Superior temporal gyrus (tissue), 1 donor: Measurements from ENCODE around the gene MTURN.
"Not testable (repeated sequence)": the region's sequence is repeated elsewhere in the genome, so short reads cannot be mapped to it uniquely, and the experiment has no call there.

Source experiments
- DNase-seq: peaks from one replicate; pipeline ENCODE4 v3.0.0-alpha.2; 2016; ENCODE audit errors: extremely low spot score

Gene MTURN

DNA sequence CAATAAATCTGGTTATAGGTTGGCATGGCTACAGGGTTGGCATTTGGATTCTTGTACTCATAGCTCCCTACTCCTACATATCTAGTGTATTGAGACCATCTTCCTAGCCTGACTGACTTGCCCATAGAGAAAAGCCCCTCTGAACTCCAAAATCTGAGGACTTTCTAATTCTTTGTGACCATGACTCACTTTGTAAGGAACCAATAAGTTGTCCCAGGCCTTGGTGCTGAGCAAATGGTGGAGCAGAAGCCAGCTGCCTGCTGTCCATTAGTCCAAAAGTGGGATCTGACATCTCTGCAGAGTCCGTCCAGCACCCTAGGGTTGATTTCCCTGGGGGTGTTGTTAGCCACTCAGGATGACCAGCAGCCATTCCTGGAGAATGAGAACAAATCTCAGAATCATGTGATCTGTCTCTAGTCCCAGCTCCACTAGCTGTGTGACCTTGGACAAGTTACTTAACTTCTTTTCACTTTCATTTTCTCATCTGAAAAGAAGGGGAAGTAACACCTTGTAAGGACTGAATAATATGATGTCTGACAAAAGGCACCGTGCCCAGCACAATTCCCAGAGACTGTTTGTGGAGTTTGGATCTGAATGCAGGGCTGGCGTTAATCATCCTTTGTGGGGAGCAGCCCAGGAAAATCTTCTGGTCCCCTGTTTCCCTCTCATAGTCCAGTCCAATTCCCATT is 44.1 kb downstream of the MTURN start:
- DNase-seq, result no peak

DNA sequence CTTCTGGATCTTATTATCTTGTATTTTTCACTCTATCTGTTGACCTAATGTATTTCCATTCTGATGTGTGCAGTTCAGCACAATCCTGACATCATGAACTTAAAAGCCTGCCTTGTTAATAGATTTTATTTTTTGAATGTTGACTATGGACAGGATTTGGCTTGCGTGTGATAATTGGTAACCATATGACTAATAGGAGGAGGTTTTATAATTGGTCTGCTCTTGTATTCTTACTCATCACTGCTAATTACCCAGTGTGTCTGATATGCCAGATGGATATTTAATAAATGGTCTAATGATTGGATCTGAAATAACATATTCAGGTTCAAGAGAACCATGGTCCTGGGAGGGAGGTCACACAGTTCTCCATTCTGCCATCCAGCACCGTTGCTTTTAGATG is 45.9 kb downstream of the MTURN start:
- no peak for DNase-seq

- DNase-seq, result no peak
Measured at GRCh38 chr7:30181211-30181610, 46.4 kb downstream of the MTURN start.

DNA sequence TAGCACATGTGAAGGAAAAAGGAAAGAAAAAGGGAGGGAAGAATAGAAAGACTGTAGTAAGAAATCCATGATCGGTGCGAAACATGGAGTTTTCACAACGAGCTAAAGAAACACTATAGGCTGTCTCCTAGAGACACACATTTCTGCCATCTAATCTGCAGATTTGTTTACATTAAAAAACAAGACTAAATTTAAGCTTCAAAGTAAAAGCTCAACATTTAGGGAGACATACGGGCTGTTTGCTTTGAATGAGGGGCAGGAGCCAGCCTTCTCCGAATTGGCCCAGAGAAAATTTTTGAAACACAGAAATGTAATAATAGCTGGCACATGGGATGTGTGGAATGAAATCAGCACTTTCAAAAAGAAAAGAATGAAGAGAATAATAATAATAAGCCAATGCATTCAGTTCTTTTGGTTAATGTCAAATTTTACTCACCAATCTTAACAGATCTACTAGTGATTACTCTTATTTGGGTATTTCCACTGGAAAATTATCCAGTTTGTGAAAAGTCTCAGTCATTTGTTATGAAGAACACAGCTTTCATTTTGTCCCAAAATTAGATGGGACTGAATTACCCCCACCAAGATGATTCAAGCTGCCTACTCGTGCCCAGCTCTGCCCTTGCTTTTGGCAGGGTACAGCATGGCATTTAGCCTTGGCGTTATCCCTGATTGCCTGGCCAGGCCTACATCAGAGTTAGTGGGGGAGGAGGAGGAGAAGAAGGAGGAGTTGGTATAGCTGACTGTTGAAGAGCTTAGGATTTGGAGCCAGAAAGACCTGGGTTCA is 47.1 kb downstream of the MTURN start:
- DNase-seq, result peak; percentile 13

- DNase-seq, result peak; percentile 10
Measured at GRCh38 chr7:30182814-30183213, 48.0 kb downstream of the MTURN start.

GRCh38 chr7:30183749-30184369 is 49.1 kb downstream of the MTURN start:
- DNase-seq, result no peak

- DNase-seq, result peak; percentile 87
Measured at GRCh38 chr7:30184791-30185487, 50.2 kb downstream of the MTURN start.

GRCh38 chr7:30185496-30185895 is 50.7 kb downstream of the MTURN start:
- no peak for DNase-seq

DNA sequence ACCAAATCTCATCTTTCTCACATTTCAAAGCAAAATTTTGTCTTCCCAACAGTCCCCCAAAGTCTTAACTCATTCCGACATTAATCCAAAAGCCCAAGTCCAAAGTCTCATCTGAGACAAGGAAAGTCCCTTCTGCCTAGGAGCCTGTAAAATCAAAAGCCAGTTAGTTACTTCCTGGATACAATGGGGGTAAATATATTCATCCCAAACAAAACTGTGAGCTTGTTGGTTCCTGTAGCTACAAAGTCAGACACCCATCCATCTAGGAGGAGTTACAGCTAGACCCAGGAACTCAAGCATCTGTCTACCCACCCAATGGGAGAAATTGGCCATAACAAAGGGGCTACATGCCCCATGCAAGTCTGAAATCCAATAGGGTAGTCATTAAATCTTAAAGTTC is 51.9 kb downstream of the MTURN start:
- DNase-seq, result no peak

- no peak for DNase-seq
Measured at GRCh38 chr7:30187513-30187912, 52.7 kb downstream of the MTURN start.

DNA sequence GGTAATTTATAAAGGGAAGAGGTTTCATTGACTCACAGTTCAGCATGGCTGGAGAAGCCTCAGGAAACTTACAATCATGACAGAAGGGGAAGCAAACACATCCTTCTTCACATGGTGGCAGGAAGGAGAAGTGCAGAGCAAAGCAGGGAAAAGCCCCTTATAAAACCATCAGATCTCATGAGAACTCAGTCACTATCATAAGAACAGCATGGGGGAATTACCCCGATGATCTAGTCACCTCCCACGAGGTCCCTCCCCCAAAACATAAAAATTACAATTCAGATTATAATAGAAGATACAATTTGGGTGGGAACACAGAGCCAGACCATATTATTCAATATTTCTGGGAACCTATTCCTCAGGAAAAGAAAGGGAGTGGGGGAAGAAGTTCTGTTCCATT is 53.6 kb downstream of the MTURN start:
- DNase-seq, result not testable (repeated sequence)

- no peak for DNase-seq
Measured at GRCh38 chr7:30188811-30189210, 54.0 kb downstream of the MTURN start.

DNA sequence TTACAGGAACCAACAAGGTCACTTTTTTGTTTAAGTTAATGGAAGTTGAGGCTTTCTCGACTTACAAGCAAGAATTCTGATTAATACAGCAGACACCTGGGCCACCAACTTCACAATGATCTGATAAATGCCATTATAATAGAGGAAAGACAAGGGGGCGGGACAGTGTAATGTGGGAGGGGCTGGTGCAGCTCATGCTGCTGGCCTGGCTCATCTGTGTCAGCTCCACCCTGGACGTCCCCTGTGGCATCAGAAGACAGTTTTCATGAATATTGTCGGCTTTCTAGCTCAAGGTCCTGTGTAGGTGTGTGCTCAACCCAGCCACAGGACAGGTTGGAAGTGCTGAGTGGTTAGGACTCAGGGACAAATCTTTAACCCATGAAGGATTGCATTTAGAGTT is 57.0 kb downstream of the MTURN start:
- no peak for DNase-seq

DNA sequence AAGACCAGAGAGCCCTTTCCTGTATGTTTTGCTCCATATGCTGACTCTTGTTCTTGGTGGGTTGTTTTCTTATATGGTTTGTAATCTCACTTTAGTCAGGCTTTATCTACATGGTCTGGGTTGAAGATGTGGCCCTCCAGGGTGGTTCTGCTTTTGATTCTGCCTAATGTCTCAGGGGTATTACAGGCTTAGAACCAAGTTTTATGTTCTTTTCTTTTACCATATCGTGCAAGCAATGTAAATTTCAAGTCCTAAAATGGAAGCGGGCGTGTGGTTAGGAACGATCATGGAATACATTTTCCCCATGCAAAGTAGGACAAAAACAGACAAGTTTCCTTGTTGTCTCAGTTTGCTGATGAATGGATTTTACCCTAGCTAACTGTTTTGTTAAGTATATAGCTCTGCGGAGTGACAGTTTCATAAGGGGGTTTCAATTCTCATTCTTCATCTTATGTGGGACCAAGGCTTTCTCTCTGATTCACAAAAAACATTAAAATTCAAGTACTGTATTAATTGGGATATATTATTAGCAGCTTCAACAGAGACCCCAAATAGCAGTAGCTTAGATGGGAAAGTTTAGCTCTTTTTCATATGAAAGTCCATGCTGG is 58.7 kb downstream of the MTURN start:
- no peak for DNase-seq

DNA sequence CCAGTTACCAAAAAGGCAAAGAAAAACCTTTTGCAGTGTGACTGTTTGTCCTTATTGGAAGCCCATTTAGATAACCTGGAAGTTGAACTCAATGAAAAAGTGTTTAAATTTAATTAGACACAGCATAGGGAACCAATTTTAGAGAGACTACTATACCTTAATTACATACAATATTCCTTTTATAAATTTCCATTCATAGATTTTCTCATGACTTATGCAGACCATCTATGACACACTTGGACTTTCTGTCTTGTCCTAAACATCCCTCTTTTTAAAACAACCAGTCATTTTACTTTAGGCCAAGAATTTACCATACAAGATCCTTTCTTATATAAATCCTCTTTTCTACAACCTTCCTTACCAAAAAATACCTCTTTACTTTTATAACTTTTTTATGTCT is 61.6 kb downstream of the MTURN start:
- no peak for DNase-seq

- no peak for DNase-seq
Measured at GRCh38 chr7:30197438-30197837, 62.7 kb downstream of the MTURN start.

- no peak for DNase-seq
Measured at GRCh38 chr7:30199271-30199670, 64.5 kb downstream of the MTURN start.

- DNase-seq, result no peak
Measured at GRCh38 chr7:30200591-30200990, 65.8 kb downstream of the MTURN start.

DNA sequence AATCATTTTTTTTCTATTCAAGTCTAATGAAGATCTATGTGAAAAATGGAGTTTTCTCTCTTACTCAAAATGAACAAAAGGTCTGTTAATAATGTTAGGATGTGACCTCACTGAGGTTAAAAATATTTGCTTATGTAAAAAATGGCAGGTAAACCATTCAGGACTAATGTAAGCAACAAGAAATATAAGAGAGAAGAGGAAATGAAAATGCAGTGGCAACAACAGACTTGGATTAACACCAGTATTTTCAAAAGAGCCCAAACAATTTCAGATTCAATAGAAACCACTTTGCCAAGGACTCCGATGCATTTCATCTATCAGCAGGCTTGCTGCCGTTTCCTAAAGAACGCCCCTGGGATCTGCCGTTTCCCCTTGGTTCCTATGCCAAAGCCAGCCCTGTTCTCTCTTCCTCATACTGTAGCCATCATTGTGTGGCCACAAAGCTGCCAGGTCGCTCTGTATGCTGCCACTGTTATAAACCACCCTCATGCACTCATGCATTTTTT is 66.4 kb downstream of the MTURN start:
- DNase-seq, result peak; percentile 49

DNA sequence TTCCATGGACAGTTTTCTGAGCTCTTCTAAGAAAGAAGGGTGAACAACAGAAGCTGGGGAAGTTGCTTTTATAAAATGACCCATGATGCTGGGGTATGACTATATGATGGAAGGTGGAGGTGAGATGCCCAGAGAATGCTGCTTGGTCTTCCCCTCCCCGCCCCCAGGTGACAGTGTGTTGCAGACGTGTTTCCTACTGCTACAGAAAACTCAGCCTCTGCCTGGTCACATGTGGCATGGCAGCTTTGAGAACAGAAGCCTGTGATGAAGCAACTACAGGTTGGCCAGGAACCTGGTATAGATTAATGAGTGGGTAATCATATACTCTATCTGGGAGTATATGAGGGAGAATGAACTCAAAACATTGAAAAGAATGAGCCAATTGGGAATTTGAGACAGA is 67.1 kb downstream of the MTURN start:
- no peak for DNase-seq

DNA sequence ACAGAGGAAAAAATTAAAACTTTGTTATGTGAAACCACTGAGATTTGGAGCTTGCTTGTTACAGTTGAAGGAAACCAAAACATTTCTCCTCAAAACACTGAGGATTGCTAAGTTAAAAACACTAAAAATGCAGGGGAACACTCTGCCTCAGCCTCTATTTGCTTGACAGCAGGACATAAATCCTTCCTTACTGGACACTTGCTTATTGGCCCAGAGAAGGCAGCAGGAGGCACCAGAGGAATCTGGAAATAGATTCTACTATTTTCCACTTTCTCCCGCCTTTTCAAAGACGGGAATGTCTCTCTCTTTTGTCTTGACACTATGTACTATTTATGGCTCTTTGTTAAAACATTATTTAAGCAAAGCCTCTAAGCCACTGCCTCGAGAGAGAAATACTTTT is 67.9 kb downstream of the MTURN start:
- no peak for DNase-seq

DNA sequence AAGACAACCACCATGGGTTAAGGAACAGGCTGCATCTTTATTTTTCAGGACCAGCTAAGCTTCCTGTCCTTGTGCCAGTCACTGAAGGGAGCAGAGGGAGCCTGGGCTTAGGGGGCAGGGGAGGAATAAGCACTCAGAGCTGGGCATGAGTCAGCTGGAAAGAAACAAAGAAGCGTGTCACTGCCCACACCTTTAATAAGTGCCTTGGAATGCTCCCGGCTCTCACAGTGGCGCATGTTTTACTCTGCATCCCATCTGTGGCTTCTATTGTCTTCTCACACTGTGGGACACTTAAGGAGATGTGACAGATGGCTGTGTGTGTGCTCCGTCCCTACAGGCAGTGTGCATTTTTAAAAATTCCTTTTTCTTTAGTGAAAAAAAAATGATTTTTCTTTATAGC is 71.7 kb downstream of the MTURN start:
- DNase-seq, result peak; percentile 54
